HG03460 (cell line): ENCODE data around the gene PDZD2.
A peak's percentile ranks its signal among the peaks of the same experiment; 100 is the strongest.
"Not testable (repeated sequence)": the region's sequence is repeated elsewhere in the genome, so short reads cannot be mapped to it uniquely, and the experiment has no call there.

Source experiments
- ATAC-seq: cut with Tn5 transposase; IDR thresholded peaks from one replicate; pipeline ENCODE4 v1.9.1; 2021; ENCODE audit not compliant: unreplicated experiment

PDZD2 gene

DNA sequence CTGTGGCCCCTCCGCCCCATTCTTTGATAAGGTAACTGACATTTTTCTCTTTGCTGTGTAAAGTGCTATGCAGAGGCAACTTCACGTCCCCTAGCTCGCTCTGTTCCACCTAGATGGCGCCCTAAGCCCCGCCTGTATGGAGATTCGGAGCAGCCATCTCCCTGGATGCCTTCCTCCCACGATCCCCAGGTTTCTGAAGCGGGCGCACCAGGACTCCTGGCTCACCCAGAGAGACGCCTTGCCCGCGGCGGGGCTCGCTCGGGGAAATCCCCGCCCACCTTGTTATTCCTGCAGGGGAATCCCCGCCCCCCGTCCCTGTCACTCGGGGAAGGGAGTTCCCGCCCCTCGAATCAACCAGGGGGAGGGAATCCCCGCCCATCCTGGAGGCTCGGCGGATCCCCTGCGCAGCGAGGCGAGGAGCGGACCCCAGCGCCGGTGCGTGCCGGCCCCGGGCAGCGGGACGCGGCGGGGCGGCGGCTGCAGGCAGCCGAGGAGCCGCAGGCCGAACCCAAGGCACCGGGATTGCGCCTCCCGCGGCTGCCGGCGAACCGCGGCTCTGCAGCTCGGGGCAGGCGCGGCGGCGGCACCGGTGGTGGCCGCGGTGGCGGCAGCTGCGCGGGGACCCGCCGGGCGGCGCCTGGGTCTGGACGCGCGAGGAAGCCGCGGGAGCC is at the start of gene PDZD2:
Gene PDZD2, plus strand, starts transcription at position 384 of the 671 bp plus-strand sequence.
- ATAC-seq: peak; percentile 67

DNA sequence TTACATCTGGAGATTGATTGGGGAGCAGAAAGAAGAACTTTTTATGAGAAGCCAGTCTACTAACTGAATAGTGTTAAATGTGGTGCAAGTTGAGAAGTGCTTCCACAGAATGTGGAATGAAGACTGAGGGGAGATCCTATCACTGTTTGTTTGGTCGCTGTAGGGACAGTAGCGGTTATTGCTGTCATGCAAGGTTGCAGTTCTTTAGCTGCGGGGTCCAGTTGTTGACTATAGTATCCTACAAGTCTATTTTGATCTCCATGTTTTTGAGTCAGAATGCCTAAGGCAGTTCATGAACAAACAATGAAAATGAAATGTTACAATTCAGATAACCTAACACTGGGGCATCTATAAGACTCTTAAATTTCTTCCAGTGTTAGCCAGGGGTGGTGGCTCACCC is 45.3 kb upstream of the PDZD2 start:
- no peak for ATAC-seq

DNA sequence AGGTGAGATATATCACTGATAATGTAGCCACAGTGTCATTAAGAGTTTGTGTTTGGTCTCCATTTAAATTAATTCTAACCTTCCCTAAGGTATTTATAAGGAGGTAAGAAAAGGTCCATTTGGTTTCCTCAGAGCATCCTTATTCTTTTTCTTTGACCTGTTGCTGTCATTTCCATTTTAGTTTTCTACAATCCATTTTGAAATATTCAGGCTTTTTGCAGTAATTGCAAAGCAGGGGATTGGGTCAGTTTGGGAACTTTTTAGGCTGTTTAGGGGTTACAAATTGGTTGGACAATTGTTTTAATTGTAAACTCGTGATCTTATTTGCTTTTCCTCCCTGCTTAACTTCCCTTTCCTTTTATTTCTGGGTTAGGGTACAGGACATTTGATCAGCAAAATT is 42.6 kb upstream of the PDZD2 start:
- no peak for ATAC-seq

DNA sequence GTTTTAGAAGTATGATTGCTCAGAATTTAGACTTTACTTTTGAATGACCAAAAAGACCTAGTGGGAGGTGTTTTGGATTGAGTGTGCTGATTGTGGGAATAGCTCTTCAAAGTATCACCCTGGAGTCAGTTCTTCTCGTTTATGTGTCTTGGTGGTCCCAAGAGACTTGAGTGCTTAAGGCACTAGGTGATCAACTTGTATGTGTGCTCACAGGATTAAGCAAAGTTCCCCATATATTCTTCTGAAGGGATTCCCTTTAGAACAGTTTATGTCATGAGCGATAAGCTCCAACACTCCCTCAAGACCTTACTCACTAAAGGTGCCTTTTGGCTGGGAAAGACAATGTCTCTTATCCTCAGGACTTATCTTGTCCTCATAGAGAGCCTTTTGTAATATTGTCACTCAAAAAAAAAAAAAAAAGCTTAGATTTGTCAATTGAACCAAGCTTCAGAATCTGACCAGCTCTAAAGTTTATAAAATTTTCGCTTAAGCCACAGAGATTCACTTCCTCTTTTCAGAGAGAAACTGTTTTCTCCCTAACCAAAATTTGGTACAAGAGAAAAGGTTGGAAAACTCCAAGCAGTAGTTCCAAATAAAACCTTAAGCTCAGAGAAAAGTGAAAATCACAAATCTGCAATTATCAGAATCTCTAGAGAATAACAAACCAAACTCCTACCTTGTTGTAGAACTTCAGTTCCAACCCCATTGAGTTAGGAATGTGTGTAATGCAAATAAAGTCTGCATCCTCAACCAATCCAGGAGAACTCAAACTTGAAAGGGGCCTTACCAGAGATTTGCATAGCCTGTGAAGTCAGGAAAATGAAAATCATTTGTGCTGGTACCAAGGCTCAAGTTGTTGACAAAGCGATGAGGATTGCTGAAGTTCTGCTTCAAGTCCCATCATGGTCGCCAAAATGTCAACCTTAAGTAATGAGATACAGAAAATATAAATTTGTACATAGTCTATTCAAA is 40.0 kb upstream of the PDZD2 start:
- no peak for ATAC-seq

DNA sequence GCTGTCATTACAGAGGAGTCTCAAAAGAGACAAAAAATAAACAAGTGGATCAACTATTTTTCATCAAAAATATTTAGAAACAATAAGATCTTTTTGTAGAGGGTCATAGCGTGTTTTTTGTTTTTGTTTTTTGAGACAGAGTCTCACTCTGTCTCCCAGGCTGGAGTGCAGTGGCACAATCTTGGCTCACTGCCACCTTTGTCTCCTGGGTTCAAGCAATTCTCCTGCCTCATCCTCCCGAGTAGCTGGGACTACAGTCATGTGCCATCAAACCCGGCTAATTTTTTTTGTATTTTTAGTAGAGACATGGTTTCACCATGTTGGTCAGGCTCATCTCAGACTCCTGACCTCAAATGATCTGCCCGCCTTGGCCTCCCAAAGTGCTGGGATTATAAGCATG is 36.6 kb upstream of the PDZD2 start:
- ATAC-seq: not testable (repeated sequence)

DNA sequence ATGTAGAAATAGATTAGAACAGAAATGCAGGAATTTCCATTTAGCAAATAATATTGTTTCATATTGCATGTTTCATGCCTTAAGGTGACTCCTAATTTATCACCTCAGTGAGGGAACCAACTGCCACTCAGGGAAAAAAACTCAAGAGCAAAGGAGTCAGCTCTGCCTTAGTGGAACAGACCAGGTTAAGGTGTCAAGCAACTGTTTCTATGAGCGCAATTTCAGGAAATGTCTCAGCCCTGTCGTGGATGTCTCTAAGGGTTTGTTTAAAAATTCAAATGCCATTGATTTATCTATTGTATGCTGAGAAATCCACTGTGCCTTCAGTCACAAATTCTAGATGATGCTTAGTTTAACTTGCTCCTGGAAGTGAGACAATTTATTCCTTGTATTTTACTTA is 34.7 kb upstream of the PDZD2 start:
- no peak for ATAC-seq

DNA sequence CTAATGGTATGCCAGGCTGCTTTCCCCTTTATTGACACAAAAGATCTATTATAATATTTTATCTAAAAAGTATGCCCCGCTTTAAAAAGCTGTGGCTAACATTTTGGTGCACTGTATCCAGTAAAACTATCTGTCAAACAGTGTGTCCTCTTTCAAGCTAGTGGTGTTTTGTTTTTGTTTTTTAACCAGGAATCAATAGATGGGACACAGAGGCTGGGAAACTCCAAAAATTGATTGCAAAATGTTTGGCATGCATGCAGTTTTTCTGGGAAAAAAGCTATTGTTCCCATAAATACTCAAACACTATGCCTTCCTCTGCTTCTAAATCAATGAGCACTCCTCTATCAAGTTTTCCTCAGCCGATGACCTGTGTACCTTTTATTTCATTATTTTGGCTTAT is 34.3 kb upstream of the PDZD2 start:
- ATAC-seq: no peak

DNA sequence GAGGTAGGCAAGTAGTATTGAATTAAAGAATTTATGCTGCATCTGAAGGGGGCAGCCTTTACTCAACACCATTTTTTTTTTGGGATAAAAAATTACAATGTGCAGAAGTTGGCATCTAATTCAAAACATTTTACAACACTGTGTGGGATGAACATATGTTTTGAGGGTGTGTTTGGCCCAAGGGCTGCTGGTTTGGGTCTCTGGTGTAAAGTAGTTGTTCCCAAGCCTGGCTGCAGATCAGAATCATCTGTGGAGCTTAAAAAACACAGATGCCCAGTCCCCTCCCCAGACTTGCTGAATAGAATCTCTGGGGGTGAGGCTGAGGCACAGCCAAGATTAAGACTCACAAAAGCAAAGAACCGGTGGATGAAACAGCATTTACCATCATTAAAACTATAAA is 33.0 kb upstream of the PDZD2 start:
- no peak for ATAC-seq

DNA sequence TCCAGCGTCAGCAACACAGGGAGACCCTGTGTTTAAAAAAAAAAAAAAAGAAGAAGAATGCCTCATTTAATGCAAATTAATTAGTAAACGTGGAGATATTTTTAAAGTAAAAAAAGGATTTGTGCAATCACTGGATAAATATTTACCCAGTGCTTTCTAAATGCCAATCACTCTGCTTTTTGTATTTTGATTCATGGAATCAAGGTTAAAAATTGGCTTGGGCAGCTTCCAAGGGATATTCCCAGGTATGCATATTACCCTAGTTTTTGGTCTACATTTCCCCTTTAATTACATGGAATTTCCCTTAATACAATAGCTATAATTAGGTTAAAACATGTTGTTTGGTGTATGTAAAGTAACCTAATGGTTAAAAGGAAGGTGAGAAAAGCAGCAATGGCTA is 31.4 kb upstream of the PDZD2 start:
- ATAC-seq: no peak

DNA sequence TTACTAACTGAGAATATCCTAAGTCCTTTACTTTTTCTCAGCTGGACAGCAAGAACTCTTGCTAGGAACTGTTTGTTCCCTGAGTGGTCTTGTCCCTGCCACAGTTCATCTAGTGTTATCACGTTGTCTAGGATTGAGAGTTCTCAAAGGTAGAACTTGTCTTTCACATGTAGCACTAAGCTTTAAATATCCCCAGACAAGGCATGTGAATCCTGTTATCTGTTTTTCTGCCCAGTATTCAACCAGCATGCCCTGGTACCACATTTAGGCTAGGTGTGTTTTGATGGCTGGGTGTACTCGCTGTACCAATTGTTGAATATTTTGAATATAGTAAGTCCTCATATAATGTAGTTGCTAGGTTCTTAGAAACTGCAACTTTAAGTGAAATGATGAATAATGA is 27.9 kb upstream of the PDZD2 start:
- no peak for ATAC-seq

DNA sequence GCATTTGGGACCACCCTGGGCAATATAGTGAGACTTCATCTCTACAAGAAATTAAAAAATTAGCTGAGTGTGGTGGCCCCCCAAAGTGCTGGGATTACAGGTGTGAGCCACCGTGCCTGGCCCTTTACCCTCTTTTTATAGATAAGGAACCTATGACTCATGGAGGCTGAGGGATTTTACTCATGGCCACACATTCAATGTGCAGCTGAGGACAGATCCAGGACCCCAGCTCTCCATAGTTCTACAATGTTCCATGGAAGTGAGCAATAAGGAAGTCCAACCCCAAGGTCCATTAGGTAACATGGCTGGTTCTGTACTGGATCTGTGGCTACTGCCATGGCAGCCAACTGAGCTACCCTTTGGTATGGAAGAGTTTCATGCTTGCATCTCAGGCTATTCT is 25.3 kb upstream of the PDZD2 start:
- ATAC-seq: no peak

DNA sequence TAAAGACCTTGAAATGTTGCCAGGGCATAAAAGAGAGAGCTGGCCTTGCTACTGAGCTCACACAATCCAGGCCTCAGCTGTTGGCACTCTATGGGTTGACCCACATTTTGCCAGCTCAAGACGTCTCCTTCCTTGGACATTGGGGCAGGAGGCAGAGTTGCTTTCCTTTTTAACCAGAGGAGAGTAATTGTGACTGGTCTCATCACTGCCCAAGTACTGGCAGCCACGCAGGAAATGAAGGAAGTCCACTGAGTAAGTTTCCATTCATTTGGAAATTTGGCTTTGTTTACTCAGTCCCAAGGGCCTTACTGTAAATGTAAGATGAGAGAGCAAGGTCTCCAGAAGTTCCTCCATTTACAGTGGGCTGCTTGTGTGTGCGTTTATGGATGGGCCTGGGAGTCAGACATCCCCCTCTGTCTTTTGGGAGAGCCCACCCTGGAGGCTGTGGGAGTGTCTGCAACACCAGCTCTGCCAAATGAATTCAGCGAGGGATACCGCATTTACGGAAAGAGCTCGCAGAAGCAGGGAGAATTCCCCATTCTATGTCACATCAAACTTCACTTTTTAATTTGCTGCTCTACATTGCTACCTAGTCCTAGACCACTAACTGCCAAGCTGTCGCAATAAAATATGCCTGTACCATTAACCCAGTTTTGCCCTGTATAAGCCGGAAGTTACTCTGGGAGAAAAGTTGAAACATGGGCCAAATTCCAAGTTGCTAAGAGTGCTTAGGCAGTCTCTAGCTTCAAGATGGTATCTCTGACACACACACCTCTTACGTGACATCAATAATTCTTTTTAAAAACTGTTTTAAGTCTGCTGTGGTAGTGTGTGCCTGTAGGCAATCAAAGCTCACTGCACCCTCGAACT is 24.5 kb upstream of the PDZD2 start:
- no peak for ATAC-seq

DNA sequence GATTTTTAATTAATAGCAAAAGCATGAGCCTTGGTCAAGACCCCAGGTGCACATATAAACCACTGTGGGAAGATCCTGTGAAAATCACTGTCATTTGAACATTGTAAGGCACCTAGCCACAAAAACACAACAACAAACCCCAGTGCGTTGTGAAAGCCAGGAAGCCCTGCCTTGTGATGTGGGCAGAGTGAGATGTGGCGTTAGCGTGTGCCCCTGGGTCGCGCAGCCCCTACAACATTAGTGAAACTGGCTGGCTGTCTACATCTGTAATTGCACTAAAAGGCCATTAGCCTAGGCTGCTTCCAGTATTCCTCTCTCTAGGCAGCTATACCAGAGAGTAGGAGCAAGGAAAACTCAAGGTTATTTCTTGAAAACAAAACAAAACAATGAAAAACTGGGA is 21.1 kb upstream of the PDZD2 start:
- no peak for ATAC-seq

DNA sequence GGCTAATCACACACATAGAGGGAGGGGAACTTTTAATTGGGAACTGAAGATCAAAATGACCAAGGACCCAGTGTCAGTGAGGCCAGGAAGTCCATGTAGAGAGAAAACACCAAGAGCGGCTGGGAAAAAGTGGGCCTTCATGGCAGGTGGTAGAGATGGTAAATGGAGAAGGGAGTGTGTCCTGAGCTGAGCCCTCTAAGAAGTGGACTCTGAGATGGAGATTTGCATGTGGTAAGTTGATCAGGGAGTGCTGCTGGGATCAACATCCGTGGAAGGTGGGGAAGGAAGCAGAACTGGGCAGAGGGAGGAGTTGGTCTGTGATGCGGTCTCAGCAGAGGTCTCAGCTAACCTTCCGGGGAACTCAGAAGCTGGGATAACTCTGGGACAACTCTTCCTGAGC is 18.9 kb upstream of the PDZD2 start:
- no peak for ATAC-seq

DNA sequence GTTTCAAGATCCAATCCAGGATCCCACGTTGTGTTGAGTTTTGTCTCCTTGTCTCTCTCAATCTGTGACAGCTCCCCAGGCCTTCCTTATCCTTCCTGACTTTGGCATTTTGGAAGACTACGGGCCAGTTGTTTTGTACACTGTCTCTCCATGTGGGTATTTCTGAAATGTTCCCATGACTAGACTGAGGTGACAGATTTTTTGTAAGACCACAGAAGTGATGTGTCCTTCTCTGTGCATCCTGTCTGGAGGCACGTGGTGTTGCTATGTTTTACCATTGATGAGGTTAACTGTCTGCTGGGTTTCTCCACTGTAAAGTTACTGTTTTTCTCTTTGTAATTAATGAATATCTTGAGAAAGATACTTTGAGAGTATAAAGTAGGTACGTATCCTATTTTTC is 15.7 kb upstream of the PDZD2 start:
- ATAC-seq: no peak

DNA sequence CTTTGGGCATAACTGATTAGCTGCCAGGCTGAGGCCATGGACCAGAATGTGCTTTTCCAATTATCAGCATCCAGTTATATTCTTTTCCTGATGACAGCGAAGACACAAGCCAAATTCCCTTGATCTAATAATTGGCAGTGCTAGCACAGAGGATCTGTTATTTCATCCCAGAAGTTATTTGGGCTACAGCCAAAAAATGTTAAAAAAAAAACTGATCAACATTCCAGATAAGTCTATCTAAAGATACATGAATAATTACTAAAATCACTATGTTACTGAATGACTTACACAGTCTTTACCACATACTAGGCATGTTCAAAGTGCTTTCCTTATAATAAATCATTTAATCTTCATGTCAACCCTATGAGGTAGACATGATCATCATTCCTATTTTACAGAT is 13.5 kb upstream of the PDZD2 start:
- no peak for ATAC-seq

DNA sequence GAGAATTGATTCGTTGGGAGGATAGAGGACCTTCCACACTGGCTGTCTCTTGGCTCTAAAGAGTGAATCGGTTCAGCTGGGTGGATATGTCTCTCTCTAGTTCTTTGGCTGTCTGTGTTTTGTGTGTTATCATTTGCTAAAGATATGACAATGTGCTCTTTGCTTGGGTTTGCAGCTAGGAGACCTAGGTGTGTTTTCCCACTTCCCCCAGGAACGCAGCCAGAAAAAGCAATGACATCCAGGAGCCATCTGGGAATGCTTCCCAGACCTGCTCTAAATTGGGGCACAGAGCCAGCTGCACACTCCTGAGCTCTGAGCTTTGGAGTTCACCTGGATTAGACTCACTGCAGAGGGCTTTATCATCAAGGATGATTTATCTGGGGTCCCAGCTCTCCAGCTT is 12.8 kb upstream of the PDZD2 start:
- no peak for ATAC-seq

DNA sequence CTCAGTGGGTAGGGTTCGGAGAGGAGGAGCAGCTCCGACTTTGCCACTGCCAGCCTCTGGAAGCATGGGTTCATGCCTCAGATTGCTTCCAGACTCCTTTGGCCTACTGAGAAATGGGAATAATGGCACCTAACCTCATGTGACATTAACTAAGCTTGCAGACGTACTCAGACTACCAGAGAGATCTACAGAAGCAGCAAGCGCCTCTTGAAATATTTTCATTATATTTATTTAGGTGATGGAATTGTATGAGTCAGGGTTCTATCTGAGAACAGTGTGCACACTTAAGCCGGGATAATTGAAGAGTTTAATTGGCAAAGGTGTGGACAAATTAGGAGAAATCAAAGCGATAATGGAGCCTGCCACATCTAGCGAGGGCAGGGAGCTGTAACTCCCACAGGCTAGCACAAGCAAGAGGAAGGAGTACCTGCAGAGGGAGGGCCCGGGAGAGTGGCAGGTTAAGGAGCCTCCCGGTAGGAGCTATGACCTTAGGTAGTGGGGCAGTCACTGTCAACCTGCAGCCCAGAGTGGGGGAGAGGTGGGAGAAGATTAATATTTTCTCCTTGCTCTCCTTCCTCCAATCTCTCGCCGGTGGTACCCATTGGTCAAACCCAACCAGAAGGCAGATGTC is 12.2 kb upstream of the PDZD2 start:
- ATAC-seq: no peak

DNA sequence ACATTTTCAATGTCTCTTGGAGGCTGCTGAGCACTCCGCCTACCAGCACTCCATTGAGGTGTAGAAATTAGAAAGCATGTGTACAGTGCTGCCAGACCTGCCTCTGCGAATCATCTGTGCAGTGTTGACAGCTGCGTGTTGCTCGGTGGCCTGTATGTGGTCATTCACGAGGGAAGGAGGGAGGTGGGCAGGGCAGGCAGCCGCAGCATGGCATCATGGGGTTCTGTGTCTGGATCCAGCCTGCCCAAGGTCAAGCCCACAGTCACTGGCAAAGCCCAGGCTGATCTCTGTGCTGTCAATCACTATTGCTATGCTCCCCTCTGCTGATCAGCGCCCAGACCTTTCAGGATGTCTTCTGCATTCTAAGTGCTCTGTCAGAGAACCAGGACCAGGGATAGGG is 8.0 kb upstream of the PDZD2 start:
- no peak for ATAC-seq

DNA sequence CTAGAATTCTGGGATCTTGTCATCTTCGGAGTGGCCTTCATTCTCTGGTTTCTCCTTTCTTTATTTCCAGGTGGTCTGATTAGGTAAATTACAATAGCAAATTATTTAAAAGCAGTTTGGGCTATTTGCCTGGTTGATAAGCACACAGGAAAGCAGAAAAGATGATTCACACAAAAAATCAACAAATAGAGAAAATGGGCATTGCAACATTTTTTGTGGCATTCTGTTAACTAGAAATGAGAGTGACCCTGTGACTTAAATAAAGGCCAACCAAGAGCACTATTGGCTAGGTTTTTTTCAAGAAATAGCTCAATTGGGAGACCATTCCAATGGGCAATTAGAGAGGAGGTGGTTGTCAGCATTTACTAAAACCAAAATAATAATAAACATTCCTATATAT is 6.5 kb upstream of the PDZD2 start:
- ATAC-seq: no peak

DNA sequence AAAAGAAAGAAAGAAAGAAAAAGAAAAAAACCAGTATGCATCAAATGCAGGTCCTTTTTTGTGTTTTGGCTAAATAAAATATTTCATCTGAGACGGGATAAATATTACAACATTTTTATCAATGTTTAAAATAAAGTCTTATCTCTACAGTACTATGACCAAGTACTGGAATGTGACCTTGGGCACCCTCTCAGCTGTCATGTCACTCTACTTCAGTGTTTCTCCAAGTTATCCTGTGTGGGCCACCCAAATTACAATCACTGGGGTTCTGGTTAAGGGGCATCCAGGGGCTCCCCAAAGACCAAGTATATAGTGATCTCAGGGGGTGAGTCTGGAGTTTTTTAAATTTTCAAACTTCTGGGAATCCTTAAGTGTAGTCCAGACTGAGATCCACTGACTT is 3.5 kb upstream of the PDZD2 start:
- no peak for ATAC-seq
